GM23248 (cell line): Measurements from ENCODE around the gene HAPLN2. TPM values are rescaled to one million over a fixed set of nuclear protein-coding genes. Genes with fewer than 3 reads are reported as not detected.

ENCODE experiments used
- DNase-seq: peaks from one replicate; pipeline ENCODE4 v3.0.0-alpha.2; 2015
- H2AFZ ChIP-seq: fragments of 200-600 bp; sonication (generic); 2 replicates; pipeline ENCODE4 v1.6.1; 2016; ENCODE audit warnings: antibody characterized with exemption
- H3F3A ChIP-seq: fragments of 200-600 bp; sonication (generic); 2 replicates; pipeline ENCODE4 v1.6.1; 2016; ENCODE audit warnings: mild to moderate bottlenecking, antibody characterized with exemption, mixed run types; ENCODE audit not compliant: insufficient read depth
- H3K27ac ChIP-seq: fragments of 200-600 bp; sonication (generic); 2 replicates; pipeline ENCODE4 v1.5.1; 2016; ENCODE audit warnings: mild to moderate bottlenecking
- H3K27me3 ChIP-seq: fragments of 200-600 bp; sonication (generic); replicated peaks from 2 replicates; pipeline ENCODE4 v1.6.1; 2016; ENCODE audit warnings: mild to moderate bottlenecking; ENCODE audit not compliant: insufficient read depth
- H3K36me3 ChIP-seq: fragments of 200-600 bp; sonication (generic); 2 replicates; pipeline ENCODE4 v1.6.1; 2016; ENCODE audit warnings: low read depth, mild to moderate bottlenecking
- H3K4me1 ChIP-seq: fragments of 200-600 bp; sonication (generic); 2 replicates; pipeline ENCODE4 v1.6.1; 2016; ENCODE audit warnings: mild to moderate bottlenecking; ENCODE audit not compliant: insufficient read depth
- H3K4me2 ChIP-seq: fragments of 200-600 bp; sonication (generic); one replicate; pipeline ENCODE4 v1.6.1; 2016; ENCODE audit warnings: mild to moderate bottlenecking; ENCODE audit not compliant: unreplicated experiment
- H3K4me3 ChIP-seq: fragments of 200-600 bp; sonication (generic); 2 replicates; pipeline ENCODE4 v1.5.1; 2016; ENCODE audit warnings: mild to moderate bottlenecking
- H3K79me2 ChIP-seq: fragments of 200-600 bp; sonication (generic); 2 replicates; pipeline ENCODE4 v1.6.1; 2016; ENCODE audit warnings: mild to moderate bottlenecking; ENCODE audit not compliant: insufficient read depth
- H3K9ac ChIP-seq: fragments of 200-600 bp; sonication (generic); 2 replicates; pipeline ENCODE4 v1.6.1; 2016; ENCODE audit warnings: mild to moderate bottlenecking
- H3K9me2 ChIP-seq: fragments of 200-600 bp; sonication (generic); 2 replicates; pipeline ENCODE4 v1.6.1; 2016; ENCODE audit warnings: mixed run types, mild to moderate bottlenecking, moderate library complexity; ENCODE audit not compliant: insufficient read depth
- H3K9me3 ChIP-seq: fragments of 200-600 bp; sonication (generic); one replicate; pipeline ENCODE4 v1.6.1; 2017; ENCODE audit warnings: low read depth
- H4K20me1 ChIP-seq: fragments of 200-600 bp; sonication (generic); 2 replicates; pipeline ENCODE4 v1.6.0; 2016; ENCODE audit not compliant: insufficient read depth
- EZH2 ChIP-seq: fragments of 200-600 bp; sonication (generic); IDR thresholded peaks from 2 replicates; pipeline ENCODE4 v1.6.1; 2018; ENCODE audit warnings: antibody characterized with exemption, mild to moderate bottlenecking; ENCODE audit not compliant: insufficient read depth, poor library complexity, severe bottlenecking
- EZH2phosphoT487 ChIP-seq: fragments of 200-600 bp; sonication (generic); IDR thresholded peaks from 2 replicates; pipeline ENCODE4 v1.6.1; 2018; ENCODE audit warnings: antibody characterized with exemption, moderate library complexity, mild to moderate bottlenecking, low read depth; ENCODE audit not compliant: insufficient read depth
- WGBS, 2 experiments: methylation state at CpG; one replicate each; pipeline ENCODE4 v1.1.6; 2015 to 2017; ENCODE audit warnings: low lambda C conversion rate in 2 of 2, low coverage in 1 of 2; ENCODE audit errors: missing lambda C conversion rate in 2 of 2; 5-methylcytosine and 5-hydroxymethylcytosine counted together
- in situ Hi-C: fragments of 300-500 bp; cut with MboI; formaldehyde crosslinking; loops from 2 replicates; pipeline ENCODE4 v1.15.0; 2020
- polyA plus RNA-seq: library from polyadenylated mRNA; unstranded; fragments of >200 nt; fragmentation: Nextera tagmentation; extraction: Ambion mirVana; gene quantifications from 2 replicates; pipeline ENCODE4 v1.2.1, GENCODE V29; 2016
- total RNA-seq: library from RNA; depleted of rRNA; stranded (reverse); fragments of >200 nt; shearing (Covaris generic); gene quantifications from 2 replicates; pipeline ENCODE4 v1.2.3, GENCODE V29; 2014

Gene HAPLN2
- total and polyA plus RNA-seq, 2 experiments from 2014 or later, result not detected

DNA sequence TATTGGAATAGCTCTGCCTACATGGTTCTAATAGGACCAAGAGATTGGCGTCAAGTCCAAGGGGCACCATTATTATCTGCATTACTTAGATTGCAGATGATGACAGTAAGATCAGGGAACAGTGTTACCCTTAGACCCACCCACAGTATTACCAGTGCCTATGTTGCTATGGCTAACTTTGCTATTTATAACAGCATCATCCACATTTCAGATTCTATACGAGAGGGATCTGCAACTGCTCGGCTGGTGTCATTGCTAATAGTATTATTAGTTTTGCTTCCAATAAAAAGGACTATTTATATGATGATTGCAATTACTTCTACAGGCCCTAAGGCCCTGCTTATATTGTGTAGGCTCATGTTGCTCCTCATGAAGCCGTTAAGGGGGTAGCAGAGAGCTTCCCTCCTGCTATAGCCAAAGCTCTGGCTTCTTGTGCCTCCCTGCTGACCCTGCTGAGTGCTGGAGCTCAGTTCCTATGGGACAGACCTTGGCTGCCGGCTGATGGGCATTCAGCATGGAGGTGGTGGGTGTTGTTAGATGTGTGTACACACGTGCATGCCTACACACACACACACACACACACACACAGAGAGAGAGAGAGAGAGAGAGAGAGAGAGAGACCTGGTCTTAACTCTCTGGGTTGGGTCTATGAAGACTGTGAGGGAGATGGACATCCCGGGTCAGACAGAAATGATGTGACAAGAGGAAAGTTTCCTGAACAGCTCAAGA is 24.0 kb downstream of the HAPLN2 start:
- in situ Hi-C loops, result no loop called here
- no peak overlapping the region for H3K4me2 ChIP-seq
- H3K4me1 ChIP-seq, result no peaks in the 10 kb centered on the region
- H3K27me3 ChIP-seq, result peaks cover 87% of the 10 kb centered on the region
- no peak overlapping the region for H3K9ac ChIP-seq
- no peak overlapping the region for H3K4me3 ChIP-seq
- DNase-seq, result no peak
- TF ChIP-seq EZH2phosphoT487 (no peak), EZH2 (no peak)
- no peaks in the 10 kb centered on the region for H3K36me3 ChIP-seq
- no peaks in the 10 kb centered on the region for H3K79me2 ChIP-seq
- H3K27ac ChIP-seq, result no peak overlapping the region
- no peak overlapping the region for H2AFZ ChIP-seq
- no peaks in the 10 kb centered on the region for H4K20me1 ChIP-seq
- H3K9me3 ChIP-seq, result no peaks in the 10 kb centered on the region
- no peaks in the 10 kb centered on the region for H3K9me2 ChIP-seq
- H3F3A ChIP-seq, result no peaks in the 10 kb centered on the region
- WGBS, 2 experiments, result 54 to 64% methylated on average over 6 to 7 of the region's 7 CpGs

GRCh38 chr1:156643778-156644092 is 24.5 kb downstream of the HAPLN2 start:
- no peak for DNase-seq
- peaks cover 87% of the 10 kb centered on the region for H3K27me3 ChIP-seq
- no peak overlapping the region for H3K4me2 ChIP-seq
- no peak overlapping the region for H3K9ac ChIP-seq
- WGBS, 2 experiments, result 77 to 83% methylated on average over 7 of the region's 7 CpGs
- H3K4me3 ChIP-seq, result no peak overlapping the region
- no peaks in the 10 kb centered on the region for H3K9me3 ChIP-seq
- H4K20me1 ChIP-seq, result no peaks in the 10 kb centered on the region
- H3K27ac ChIP-seq, result no peak overlapping the region
- no peak for TF ChIP-seq EZH2
- no peak for TF ChIP-seq EZH2phosphoT487
- H3K79me2 ChIP-seq, result no peaks in the 10 kb centered on the region
- no peaks in the 10 kb centered on the region for H3K9me2 ChIP-seq
- in situ Hi-C loops, result no loop called here
- H3K4me1 ChIP-seq, result no peaks in the 10 kb centered on the region
- H3K36me3 ChIP-seq, result no peaks in the 10 kb centered on the region
- no peak overlapping the region for H2AFZ ChIP-seq
- H3F3A ChIP-seq, result no peaks in the 10 kb centered on the region

DNA sequence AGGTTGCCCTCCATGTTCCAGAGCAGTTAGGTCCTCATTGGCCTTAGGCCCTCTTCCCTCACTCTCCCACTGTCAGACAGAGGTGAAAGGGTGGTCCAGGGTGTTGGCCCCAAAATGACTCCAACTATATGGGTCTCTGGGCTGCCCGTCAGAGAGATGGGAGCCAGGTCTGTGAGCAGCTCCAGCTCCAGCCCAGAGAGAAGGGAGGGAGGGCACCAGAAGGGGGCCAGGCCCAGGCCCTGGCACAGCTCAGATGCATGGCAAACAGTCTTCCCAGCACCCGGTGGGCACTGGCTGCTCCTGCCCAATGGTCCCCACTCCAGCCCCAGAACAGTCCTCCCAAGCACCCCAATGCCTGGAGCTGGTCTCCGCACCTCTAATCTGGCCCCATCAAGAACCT is 24.9 kb downstream of the HAPLN2 start:
- H3K27ac ChIP-seq, result no peak overlapping the region
- no peaks in the 10 kb centered on the region for H4K20me1 ChIP-seq
- in situ Hi-C loops, result no loop called here
- no peak overlapping the region for H3K4me2 ChIP-seq
- peaks cover 87% of the 10 kb centered on the region for H3K27me3 ChIP-seq
- H3K4me3 ChIP-seq, result no peak overlapping the region
- no peaks in the 10 kb centered on the region for H3F3A ChIP-seq
- H3K9ac ChIP-seq, result no peak overlapping the region
- no peaks in the 10 kb centered on the region for H3K4me1 ChIP-seq
- no peak overlapping the region for H2AFZ ChIP-seq
- no peaks in the 10 kb centered on the region for H3K9me3 ChIP-seq
- TF ChIP-seq EZH2phosphoT487 (no peak), EZH2 (no peak)
- no peaks in the 10 kb centered on the region for H3K36me3 ChIP-seq
- WGBS, 2 experiments, result 39 to 46% methylated on average over 3 of the region's 3 CpGs
- H3K9me2 ChIP-seq, result no peaks in the 10 kb centered on the region
- no peaks in the 10 kb centered on the region for H3K79me2 ChIP-seq
- DNase-seq, result no peak

GRCh38 chr1:156644640-156645039 is 25.4 kb downstream of the HAPLN2 start:
- Histone ChIP-seq H3K9ac (no peak overlapping the region), H3K9me3 (no peaks in the 10 kb centered on the region), H3K4me2 (no peak overlapping the region), H3K27me3 (peaks cover 87% of the 10 kb centered on the region), H3K4me1 (no peaks in the 10 kb centered on the region), H3K4me3 (no peak overlapping the region), H4K20me1 (no peaks in the 10 kb centered on the region), H3K79me2 (no peaks in the 10 kb centered on the region), H3K9me2 (no peaks in the 10 kb centered on the region), H3K36me3 (no peaks in the 10 kb centered on the region), H2AFZ (no peak overlapping the region), H3F3A (no peaks in the 10 kb centered on the region), H3K27ac (no peak overlapping the region)
- WGBS, 2 experiments, result 13 to 14% methylated on average over 1 of the region's 1 CpG
- no peak for DNase-seq
- TF ChIP-seq EZH2phosphoT487, result no peak
- no peak for TF ChIP-seq EZH2
- in situ Hi-C loops, result no loop called here
